Measurements from ENCODE around the gene PTPRM. TPM values are rescaled to one million over a fixed set of nuclear protein-coding genes. Genes with fewer than 3 reads are reported as not detected.

Gene PTPRM
- total RNA-seq, 1 experiment from 2014 or later = 45.6 TPM

DNA sequence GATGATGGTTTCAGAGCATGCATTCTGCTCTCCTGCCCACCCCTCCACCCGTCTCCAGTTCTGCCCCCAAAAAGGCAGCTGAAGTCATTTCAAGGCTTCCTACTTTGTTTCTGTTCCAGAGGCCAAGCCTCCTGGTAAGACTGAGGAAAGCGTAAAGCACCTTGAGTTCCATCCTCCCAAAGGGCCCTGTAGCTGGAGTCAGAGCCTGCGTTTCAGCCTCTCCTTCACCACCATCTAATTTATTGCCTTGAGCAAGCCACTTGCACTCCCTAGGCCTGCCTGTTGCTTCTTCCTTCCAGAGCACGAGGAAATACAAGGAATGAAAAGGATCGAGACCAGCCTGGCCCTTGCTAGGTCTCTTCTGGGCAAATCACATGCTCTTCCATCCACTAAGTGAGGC is 797.9 kb downstream of the PTPRM start:
- no peak overlapping the region for H3K9ac ChIP-seq (ENCODE audit: low read length)
- intact Hi-C loops (cut with micrococcal nuclease) = no loop called here
- H3K79me2 ChIP-seq (ENCODE audit: low read length) = no peaks in the 10 kb centered on the region
- no peak for ATAC-seq
- no peak for DNase-seq
- no TSS peak for BruUV-seq (replicated peaks)
- H3K4me2 ChIP-seq (ENCODE audit: low read length) = no peak overlapping the region
- H4K20me1 ChIP-seq (ENCODE audit: low read length) = no peaks in the 10 kb centered on the region
- no peak overlapping the region for H2AFZ ChIP-seq (ENCODE audit: low read length)
- no peak overlapping the region for H3K4me3 ChIP-seq (ENCODE audit: low read length)
- ChIA-PET POLR2A (ENCODE audit: unreplicated experiment) (no interaction called here), CTCF (no interaction called here)
- H3K27ac ChIP-seq (ENCODE audit: low read length) = no peak overlapping the region
- H3K36me3 ChIP-seq (ENCODE audit: low read depth, low read length) = no peaks in the 10 kb centered on the region
- H3K27me3 ChIP-seq (ENCODE audit: low read length) = no peaks in the 10 kb centered on the region
- no peaks in the 10 kb centered on the region for H3K9me3 ChIP-seq (ENCODE audit: low read length)
- H3F3A ChIP-seq (ENCODE audit: low read length, unreplicated experiment) = no peaks in the 10 kb centered on the region
- no peaks in the 10 kb centered on the region for H3K9me2 ChIP-seq (replicated peaks; ENCODE audit: low read length)
- TF ChIP-seq EZH2phosphoT487 (IDR thresholded peaks at IDR 0.05; ENCODE audit: borderline replicate concordance, low read length) (no peak), EZH2 (IDR thresholded peaks at IDR 0.05; ENCODE audit: low read length, unreplicated experiment) (no peak), CTCF (conservative IDR thresholded peaks at IDR 0.05; ENCODE audit: low read depth, low read length) (no peak)
- no peaks in the 10 kb centered on the region for H3K4me1 ChIP-seq (ENCODE audit: insufficient read depth, low read length)

DNA sequence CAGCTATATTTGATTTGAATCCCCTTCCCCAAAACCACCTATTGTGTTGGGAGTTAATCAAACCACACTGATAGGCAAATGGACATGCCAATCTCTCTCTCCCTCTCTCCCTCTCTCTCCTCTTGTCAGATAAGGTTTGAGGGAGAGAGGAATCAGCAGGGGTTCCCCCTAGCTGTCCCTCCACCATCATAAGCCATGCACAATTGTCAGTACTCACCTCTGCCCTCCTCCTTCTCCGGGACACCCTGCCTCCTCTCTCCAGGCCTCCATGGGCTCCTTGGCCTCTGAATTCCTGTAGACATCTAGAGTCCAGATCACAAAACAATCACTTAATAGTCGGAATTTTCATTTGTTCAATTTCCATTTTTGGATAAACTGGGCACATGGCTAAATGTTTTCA is 798.4 kb downstream of the PTPRM start:
- Histone ChIP-seq H4K20me1 (ENCODE audit: low read length) (no peaks in the 10 kb centered on the region), H3K27me3 (ENCODE audit: low read length) (no peaks in the 10 kb centered on the region), H3K9me2 (replicated peaks; ENCODE audit: low read length) (no peaks in the 10 kb centered on the region), H3K9me3 (ENCODE audit: low read length) (no peaks in the 10 kb centered on the region), H3K4me2 (ENCODE audit: low read length) (no peak overlapping the region), H3K9ac (ENCODE audit: low read length) (no peak overlapping the region), H3K4me3 (ENCODE audit: low read length) (no peak overlapping the region), H3K79me2 (ENCODE audit: low read length) (no peaks in the 10 kb centered on the region), H3K4me1 (ENCODE audit: insufficient read depth, low read length) (no peaks in the 10 kb centered on the region), H3F3A (ENCODE audit: low read length, unreplicated experiment) (no peaks in the 10 kb centered on the region), H3K36me3 (ENCODE audit: low read depth, low read length) (no peaks in the 10 kb centered on the region), H3K27ac (ENCODE audit: low read length) (no peak overlapping the region), H2AFZ (ENCODE audit: low read length) (no peak overlapping the region)
- ATAC-seq = no peak
- no TSS peak for BruUV-seq (replicated peaks)
- no peak for TF ChIP-seq EZH2 (IDR thresholded peaks at IDR 0.05; ENCODE audit: low read length, unreplicated experiment)
- no peak for TF ChIP-seq EZH2phosphoT487 (IDR thresholded peaks at IDR 0.05; ENCODE audit: borderline replicate concordance, low read length)
- TF ChIP-seq CTCF (conservative IDR thresholded peaks at IDR 0.05; ENCODE audit: low read depth, low read length) = no peak
- DNase-seq = no peak
- intact Hi-C loops (cut with micrococcal nuclease) = no loop called here
- POLR2A ChIA-PET (ENCODE audit: unreplicated experiment) = no interaction called here
- CTCF ChIA-PET = no interaction called here

- H3K4me2 ChIP-seq (ENCODE audit: low read length) = no peak overlapping the region
- ChIA-PET POLR2A (ENCODE audit: unreplicated experiment) (interaction anchor here (0.5 kb wide), 1 partner anchor 77 kb away, joined by 3 read pairs; no protein-coding TSS in a partner anchor), CTCF (no interaction called here)
- no TSS peak for BruUV-seq (replicated peaks)
- DNase-seq (no peak), ATAC-seq (no peak)
- intact Hi-C loops (cut with micrococcal nuclease) = no loop called here
- no peaks in the 10 kb centered on the region for H3K4me1 ChIP-seq (ENCODE audit: insufficient read depth, low read length)
- H3K27me3 ChIP-seq (ENCODE audit: low read length) = no peaks in the 10 kb centered on the region
- H3K36me3 ChIP-seq (ENCODE audit: low read depth, low read length) = no peaks in the 10 kb centered on the region
- TF ChIP-seq EZH2 (IDR thresholded peaks at IDR 0.05; ENCODE audit: low read length, unreplicated experiment) (no peak), EZH2phosphoT487 (IDR thresholded peaks at IDR 0.05; ENCODE audit: borderline replicate concordance, low read length) (no peak), CTCF (conservative IDR thresholded peaks at IDR 0.05; ENCODE audit: low read depth, low read length) (no peak)
- no peak overlapping the region for H3K27ac ChIP-seq (ENCODE audit: low read length)
- H3K9me2 ChIP-seq (replicated peaks; ENCODE audit: low read length) = no peaks in the 10 kb centered on the region
- no peaks in the 10 kb centered on the region for H3F3A ChIP-seq (ENCODE audit: low read length, unreplicated experiment)
- H2AFZ ChIP-seq (ENCODE audit: low read length) = no peak overlapping the region
- H4K20me1 ChIP-seq (ENCODE audit: low read length) = no peaks in the 10 kb centered on the region
- H3K9me3 ChIP-seq (ENCODE audit: low read length) = no peaks in the 10 kb centered on the region
- no peak overlapping the region for H3K9ac ChIP-seq (ENCODE audit: low read length)
- no peak overlapping the region for H3K4me3 ChIP-seq (ENCODE audit: low read length)
- no peaks in the 10 kb centered on the region for H3K79me2 ChIP-seq (ENCODE audit: low read length)
Measured at GRCh38 chr18:8366070-8366469, 799.0 kb downstream of the PTPRM start.
